ENCODE measurements around the gene CBLC.
"Not testable (repeated sequence)": the region's sequence is repeated elsewhere in the genome, so short reads cannot be mapped to it uniquely, and the experiment has no call there.

Gene CBLC

DNA sequence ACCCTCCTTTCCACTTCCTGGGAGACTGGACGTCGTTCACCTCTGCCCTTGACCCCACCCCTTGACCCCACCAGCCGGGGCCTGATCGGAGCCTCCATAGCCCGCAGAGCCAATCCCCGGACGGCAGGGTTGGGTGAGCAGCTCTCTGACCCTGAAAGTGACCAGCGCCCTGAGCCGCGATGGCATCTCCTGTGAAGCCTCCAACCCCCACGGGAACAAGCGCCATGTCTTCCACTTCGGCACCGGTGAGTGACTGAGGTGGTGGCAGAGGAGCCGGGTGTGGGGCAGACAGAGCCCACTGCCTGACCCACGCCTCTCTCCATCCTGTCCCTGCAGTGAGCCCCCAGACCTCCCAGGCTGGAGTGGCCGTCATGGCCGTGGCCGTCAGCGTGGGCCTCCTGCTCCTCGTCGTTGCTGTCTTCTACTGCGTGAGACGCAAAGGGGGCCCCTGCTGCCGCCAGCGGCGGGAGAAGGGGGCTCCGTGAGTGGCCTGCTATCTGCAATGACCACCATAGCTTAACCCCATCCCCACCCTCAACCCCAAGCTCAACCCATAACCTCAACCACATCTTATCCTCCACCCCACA, 41.6 kb downstream of the CBLC start:
- H3K4me3 ChIP-seq (ENCODE audit: low read depth, low read length) = no peak overlapping the region
- DNase-seq (ENCODE audit: low read depth) = no peak
- TF ChIP-seq, protein P1, sequence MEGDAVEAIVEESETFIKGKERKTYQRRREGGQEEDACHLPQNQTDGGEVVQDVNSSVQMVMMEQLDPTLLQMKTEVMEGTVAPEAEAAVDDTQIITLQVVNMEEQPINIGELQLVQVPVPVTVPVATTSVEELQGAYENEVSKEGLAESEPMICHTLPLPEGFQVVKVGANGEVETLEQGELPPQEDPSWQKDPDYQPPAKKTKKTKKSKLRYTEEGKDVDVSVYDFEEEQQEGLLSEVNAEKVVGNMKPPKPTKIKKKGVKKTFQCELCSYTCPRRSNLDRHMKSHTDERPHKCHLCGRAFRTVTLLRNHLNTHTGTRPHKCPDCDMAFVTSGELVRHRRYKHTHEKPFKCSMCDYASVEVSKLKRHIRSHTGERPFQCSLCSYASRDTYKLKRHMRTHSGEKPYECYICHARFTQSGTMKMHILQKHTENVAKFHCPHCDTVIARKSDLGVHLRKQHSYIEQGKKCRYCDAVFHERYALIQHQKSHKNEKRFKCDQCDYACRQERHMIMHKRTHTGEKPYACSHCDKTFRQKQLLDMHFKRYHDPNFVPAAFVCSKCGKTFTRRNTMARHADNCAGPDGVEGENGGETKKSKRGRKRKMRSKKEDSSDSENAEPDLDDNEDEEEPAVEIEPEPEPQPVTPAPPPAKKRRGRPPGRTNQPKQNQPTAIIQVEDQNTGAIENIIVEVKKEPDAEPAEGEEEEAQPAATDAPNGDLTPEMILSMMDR (IDR thresholded peaks at IDR 0.05; ENCODE audit: control insufficient read depth, extremely low read depth, insufficient read depth) = no peak

DNA sequence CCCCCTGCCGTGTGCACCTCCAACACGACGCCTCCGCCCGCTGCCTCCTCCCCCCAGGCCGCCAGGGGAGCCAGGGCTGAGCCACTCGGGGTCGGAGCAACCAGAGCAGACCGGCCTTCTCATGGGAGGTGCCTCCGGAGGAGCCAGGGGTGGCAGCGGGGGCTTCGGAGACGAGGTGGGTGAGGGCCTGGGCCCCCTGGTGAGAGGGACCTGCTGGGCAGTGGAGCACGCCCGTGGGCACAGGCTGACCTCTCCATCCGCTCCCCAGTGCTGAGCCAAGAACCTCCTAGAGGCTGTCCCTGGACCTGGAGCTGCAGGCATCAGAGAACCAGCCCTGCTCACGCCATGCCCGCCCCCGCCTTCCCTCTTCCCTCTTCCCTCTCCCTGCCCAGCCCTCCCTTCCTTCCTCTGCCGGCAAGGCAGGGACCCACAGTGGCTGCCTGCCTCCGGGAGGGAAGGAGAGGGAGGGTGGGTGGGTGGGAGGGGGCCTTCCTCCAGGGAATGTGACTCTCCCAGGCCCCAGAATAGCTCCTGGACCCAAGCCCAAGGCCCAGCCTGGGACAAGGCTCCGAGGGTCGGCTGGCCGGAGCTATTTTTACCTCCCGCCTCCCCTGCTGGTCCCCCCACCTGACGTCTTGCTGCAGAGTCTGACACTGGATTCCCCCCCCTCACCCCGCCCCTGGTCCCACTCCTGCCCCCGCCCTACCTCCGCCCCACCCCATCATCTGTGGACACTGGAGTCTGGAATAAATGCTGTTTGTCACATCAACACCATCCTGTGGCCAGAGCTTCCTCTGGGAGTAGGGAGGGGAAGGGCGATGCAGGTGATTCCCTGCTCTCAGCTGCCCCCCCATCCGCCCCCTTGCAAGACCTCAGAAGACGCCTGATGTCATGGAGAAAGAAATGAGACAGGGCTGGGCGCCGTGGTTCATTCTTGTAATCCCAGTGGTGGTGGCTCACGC, 43.2 kb downstream of the CBLC start:
- H3K4me3 ChIP-seq (ENCODE audit: low read depth, low read length) = no peak overlapping the region
- DNase-seq (ENCODE audit: low read depth) = no peak
- TF ChIP-seq, protein P1 (IDR thresholded peaks at IDR 0.05; ENCODE audit: control insufficient read depth, extremely low read depth, insufficient read depth) = no peak

DNA sequence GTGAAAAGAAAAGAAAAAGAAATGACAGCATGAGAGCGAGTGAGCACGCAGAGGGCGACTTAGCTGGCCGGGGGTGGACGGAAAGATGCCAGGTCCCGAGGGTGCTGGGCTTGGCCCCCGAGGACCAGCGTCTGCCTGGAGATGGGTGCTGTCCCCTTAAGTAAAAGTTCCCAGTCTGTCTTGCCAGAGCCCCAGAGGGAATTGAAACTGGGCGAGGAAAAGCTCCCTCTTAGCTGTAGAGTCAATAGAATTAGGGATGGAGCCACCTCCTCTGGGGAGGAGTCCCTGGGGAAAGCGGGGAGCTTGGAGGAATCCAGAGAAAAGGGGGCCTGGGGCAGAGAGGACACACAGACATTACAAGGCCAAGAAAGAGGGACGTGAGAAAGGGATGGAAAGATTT, 44.5 kb downstream of the CBLC start:
- no peak for DNase-seq (ENCODE audit: low read depth)
- TF ChIP-seq, protein P1 (IDR thresholded peaks at IDR 0.05; ENCODE audit: control insufficient read depth, extremely low read depth, insufficient read depth) = no peak
- H3K4me3 ChIP-seq (ENCODE audit: low read depth, low read length) = no peak overlapping the region

DNA sequence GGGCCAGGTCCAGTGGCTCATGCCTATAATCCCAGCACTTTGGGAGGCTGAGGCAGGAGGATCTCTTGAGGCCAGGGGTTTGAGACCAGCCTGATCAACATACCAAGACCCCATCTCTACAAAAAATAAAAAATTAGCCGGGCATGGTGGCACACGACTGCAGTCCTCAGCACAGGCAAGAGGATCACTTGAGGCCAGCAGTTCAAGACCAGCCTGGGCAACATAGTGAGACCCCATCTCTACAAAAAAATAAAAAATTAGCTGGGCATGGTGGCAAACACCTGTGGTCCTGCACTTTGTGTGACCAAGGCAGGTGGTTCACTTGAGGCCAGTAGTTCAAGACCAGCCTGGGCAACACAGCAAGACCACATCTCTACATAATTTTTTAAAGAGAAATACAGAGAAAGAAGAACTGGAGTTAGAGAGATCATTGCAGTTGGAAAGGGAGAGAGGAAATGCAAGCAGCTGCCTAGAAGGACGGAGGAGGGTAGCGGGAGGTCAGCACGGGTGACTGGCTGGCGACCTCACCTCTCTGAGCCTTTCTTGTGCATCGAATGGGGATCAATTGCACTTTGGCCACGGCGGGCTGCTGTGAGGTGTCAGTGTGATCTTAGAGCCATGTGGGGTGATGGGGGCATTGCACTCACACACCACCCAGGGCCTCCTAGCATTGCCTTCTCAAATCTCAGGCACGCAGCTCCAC, 45.1 kb downstream of the CBLC start:
- TF ChIP-seq, protein P1 (IDR thresholded peaks at IDR 0.05; ENCODE audit: control insufficient read depth, extremely low read depth, insufficient read depth) = no peak
- H3K4me3 ChIP-seq (ENCODE audit: low read depth, low read length) = no peak overlapping the region
- no peak for DNase-seq (ENCODE audit: low read depth)

DNA sequence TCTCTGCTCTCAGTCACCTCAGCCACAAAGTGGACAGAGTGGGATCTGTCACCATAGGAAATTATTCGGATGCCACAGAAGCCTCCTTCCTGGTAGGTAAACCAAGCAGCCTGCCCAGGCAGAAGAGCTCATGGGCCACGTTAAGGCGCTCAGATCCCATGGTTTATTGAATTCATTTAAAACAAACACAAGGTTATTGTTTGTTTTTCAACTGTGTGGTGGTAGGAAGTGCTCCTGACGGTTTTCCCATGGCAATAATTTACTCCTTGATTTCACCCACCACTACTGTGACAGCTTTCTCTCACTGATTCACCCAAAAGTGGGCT, 45.6 kb downstream of the CBLC start:
- H3K4me3 ChIP-seq (ENCODE audit: low read depth, low read length) = no peak overlapping the region
- TF ChIP-seq, protein P1 (IDR thresholded peaks at IDR 0.05; ENCODE audit: control insufficient read depth, extremely low read depth, insufficient read depth) = no peak
- no peak for DNase-seq (ENCODE audit: low read depth)

DNA sequence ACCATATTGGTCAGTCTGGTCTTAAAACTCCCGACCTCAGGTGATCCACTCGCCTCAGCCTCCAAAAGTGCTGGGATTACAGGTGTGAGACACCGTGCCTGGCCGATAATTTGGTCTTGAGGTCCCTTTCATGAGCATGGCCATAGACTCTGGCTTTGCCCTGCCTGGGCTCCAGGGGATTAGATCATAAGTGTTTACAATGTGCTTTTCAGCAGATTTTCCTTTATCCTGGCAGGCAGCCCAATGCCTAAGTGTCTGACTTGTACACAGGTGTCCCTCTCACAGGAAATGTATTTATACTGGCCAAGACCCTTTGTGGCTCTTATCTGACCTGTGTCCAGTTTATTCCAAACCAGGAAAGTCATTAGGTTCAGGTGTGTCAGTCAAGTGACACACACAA, 47.1 kb downstream of the CBLC start:
- DNase-seq (ENCODE audit: low read depth) = no peak
- H3K4me3 ChIP-seq (ENCODE audit: low read depth, low read length) = no peak overlapping the region
- TF ChIP-seq, protein P1 (IDR thresholded peaks at IDR 0.05; ENCODE audit: control insufficient read depth, extremely low read depth, insufficient read depth) = no peak

DNA sequence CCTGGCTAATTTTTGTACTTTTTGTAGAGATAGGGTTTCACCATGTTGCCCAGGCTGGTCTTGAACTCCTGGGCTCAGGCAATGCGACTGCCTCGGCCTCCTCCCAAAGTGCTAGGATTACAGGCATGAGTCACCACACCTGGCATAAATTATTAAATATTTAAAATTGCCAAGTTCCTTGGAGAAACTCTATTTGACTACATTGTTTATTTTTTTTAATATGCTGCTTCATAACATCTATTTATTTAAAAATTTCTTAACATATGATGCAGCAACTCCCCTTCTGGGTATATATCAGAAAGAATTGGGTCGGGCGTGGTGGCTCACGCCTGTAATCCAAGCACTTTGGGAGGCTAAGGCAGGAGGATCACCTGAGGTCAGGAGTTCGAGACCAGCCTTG, 55.2 kb downstream of the CBLC start:
- H3K4me3 ChIP-seq (ENCODE audit: low read depth, low read length); DNase-seq (ENCODE audit: low read depth): not testable (repeated sequence)

DNA sequence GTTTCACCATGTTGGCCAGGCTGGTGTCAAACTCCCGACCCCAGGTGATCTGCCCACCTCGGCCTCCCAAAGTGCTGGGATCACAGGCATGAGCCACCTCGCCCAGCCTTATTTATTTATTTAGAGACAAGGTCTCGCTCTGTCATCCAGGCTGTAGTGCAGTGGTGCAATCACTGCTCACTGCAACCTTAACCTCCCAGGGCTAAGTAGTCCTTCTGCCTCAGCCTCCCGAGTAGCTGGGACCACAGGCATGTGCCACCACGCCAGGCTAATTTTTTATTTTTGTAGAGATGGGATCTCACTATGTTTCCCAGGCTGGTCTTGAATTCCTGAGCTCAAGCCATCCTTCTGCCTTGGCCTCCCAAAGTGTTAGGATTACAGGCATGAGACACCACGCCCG, 56.7 kb downstream of the CBLC start:
- DNase-seq (ENCODE audit: low read depth); H3K4me3 ChIP-seq (ENCODE audit: low read depth, low read length): not testable (repeated sequence)

All from LNCaP clone FGC (cell line).